Cortex of kidney (tissue), 1 donor: ENCODE measurements around the gene KRTAP3-2.

ENCODE experiments used
- DNase-seq: peaks from one replicate; lab custom pipeline; 2025; lab: John Stamatoyannopoulos, UW

KRTAP3-2 gene

DNA sequence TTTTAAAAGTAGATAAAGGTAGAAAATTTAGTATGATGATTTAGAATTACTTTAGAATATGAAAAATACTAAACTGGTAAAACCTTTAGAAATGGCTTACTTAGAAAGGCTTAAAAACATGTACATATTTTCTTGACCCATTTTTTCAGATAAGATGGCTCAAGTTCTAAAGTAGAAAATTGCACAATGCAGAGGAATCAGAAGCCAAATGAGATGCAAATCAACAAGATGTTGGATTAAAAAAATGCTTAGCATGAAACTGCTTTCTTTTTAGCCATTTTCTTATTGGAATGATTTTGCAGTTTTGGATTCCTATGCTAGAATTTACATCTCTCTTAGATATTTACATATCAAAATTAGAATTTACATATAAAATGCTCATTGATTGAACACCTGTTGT, 10.7 kb upstream of the KRTAP3-2 start:
- DNase-seq: no peak

- DNase-seq: no peak
These were observed 10.2 kb upstream of the KRTAP3-2 start for GRCh38 chr17:41009936-41010335.

GRCh38 chr17:41009301-41009760, 9.6 kb upstream of the KRTAP3-2 start:
- DNase-seq: no peak

DNA sequence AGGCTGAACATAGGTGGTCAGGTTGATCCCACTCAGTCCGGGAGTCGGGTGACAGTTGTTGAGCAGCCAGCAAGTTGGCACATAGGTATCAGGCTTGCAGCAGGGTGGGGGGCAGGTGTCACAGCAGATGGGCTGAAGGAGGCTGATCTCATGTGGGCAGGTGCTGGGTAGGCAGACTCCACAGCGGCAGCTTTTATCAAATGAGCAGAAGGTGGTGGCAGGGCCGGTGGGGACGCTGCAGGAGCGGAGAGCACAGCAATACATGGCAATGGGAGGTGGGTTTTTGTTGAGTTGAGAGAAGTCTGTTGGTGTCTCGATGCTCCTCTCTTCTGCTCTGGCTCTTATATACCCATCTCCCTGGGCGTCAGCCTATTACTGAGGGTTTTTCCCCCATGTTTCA, 9.1 kb upstream of the KRTAP3-2 start, which contains the start of gene KRTAP3-1:
Gene KRTAP3-1 (minus strand): TSS at position 318 of the 400 bp plus-strand sequence. CDS start 54 bp downstream, at position 264.
- DNase-seq: no peak

DNA sequence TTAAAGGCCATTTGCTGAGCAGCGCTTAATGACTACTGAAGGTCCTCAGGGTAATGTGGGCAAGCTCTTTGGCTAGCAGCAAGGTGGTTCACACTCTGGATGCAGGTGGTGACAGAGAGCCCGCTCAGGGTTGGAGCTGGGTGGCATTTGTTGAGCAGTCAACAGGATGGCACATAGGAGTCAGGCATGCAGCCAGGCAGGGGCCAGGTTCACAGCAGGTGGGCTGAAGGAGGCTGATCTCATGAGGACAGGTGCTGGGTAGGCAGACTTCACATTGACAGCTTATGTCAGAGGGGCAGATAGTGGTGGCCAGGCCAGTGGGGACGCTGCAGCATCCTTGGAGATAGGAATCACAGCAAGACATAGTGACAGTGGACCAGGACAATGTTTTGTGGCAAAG, 4.7 kb upstream of the KRTAP3-2 start:
- no peak for DNase-seq

- DNase-seq: no peak
These were observed 4.2 kb upstream of the KRTAP3-2 start for GRCh38 chr17:41003926-41004325.

- no peak for DNase-seq
These were observed 3.1 kb upstream of the KRTAP3-2 start for GRCh38 chr17:41002814-41003213.

GRCh38 chr17:41001795-41002194, 2.1 kb upstream of the KRTAP3-2 start:
- DNase-seq: no peak

GRCh38 chr17:40997361-40997760, 2.3 kb downstream of the KRTAP3-2 start:
- DNase-seq: no peak

DNA sequence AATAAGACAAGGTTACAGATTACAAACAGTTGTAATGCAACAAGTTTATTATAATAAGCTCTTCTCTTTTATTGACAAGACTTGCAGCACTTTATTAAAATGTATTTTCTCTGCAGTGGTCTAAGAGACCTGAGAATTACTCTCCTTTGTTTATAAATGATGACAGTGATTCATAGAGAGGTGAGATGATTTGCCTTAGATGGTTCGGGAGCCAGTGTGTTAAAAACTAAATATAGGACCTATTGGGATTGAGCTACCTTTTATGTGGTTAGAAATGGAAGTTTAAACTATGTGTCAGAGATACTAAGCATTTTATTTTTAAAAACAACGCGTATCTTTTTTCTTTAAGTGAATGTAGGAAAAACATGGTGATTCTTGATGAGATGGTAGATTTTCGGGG, 2.9 kb downstream of the KRTAP3-2 start:
- no peak for DNase-seq

- DNase-seq: no peak
These were observed 4.6 kb downstream of the KRTAP3-2 start for GRCh38 chr17:40995116-40995515.

DNA sequence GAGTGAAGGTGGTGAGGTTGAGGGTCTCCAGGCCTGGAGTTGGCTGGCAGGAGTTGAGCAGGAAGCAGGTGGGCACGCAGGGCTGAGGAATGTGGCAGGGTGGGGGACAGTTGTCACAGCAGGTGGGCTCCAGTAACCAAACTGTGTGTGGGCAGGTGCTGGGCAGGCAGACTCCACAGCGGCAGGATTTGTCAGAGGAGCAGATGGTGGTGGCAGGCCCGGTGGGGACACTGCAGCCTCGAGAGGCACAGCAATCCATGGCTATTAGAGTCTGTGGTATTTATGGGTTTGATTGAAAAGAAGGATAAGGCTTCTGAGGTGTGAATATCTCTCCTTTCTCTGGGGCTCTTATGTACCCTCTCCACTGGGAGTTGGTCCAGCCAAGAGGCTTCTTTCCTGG, 5.9 kb downstream of the KRTAP3-2 start, which contains the start of gene KRTAP3-3:
Gene KRTAP3-3 (minus strand): TSS at position 326 of the 400 bp plus-strand sequence. CDS start 67 bp downstream, at position 259.
- no peak for DNase-seq

DNA sequence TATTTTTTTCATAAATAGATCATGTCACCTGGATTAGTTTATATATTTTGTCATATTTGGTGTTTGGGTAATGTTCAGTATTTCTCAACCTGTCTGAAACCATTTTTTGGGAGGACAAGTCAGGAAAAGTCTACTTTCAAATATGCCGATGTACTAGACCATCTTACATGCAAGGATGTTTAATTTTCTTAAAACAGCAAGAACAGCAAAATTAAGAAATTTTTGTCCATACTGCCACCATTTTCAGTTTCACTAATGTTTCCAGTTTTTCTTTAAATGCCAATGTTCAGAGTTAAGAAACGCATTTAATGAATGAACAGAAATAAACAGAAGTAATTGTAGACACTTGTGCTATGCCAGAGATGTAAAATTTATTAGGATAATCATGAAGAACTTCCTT, 6.6 kb downstream of the KRTAP3-2 start:
- no peak for DNase-seq

DNA sequence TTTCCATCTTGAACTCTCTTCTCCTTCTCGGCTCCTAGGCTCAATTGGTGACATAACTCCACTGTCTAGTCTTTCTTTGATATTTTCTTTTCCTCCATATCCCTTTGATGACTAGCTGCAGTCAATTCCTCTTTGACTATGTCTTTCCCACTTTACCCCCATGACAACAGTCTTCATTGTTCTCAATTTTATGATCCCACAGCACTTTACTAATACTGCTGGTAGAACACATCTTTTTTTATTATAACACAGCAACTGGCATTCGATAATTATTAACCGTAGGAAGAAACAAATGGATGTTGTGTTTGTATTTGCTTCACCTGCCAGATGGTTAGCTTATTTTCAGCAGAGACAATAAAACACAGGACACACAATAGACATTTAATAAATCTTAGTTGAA, 7.0 kb downstream of the KRTAP3-2 start:
- no peak for DNase-seq

DNA sequence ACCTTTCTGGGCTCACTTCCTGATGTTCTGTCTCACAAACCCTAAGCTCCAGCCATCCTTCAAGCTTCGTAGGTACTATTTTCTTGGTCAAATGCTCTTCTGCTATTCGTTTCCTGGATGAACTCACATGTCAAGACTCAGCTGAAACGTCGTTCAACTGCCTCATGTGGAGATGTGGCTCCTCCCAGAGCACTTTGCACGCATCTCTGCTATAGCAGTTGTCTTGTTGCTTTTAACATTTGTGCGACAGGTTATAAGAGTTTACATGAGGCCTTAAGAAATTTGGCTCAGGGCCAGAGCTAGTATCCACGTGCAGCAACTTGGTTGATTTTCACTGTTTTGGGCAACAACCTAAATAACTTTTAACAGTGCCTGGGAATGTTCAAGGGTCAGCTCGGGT, 12.8 kb downstream of the KRTAP3-2 start:
- DNase-seq: no peak

- DNase-seq: no peak
These were observed 15.5 kb downstream of the KRTAP3-2 start, which contains the start of gene KRT40 for GRCh38 chr17:40984226-40984625. TSS of gene KRT40 (minus strand) at chr17:40984326. CDS start at chr17:40984273, 53 bp downstream.

GRCh38 chr17:40981115-40981514, 18.6 kb downstream of the KRTAP3-2 start:
- DNase-seq: no peak

- DNase-seq: no peak
These were observed 19.1 kb downstream of the KRTAP3-2 start for GRCh38 chr17:40980596-40980995.

DNA sequence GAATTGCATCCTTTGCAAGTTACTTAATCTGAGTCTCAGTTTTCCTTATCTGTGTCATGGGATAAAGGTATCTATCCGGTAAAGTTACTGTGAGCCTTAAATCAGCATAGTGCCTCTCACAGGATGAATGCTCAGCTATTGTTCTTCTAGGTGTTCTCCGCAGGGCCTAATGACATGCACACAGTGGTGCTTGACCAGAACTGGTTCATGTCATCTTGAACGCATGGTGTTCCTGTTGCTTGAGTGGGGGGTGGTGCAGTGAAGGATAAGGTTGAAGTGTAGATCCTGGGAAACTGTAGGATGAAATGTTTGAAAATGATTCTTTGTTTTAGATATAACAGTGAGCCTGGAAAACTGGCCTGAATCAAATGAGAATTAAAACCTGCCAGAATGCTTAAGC, 19.6 kb downstream of the KRTAP3-2 start:
- DNase-seq: no peak

GRCh38 chr17:40978575-40979151, 21.0 kb downstream of the KRTAP3-2 start:
- no peak for DNase-seq

DNA sequence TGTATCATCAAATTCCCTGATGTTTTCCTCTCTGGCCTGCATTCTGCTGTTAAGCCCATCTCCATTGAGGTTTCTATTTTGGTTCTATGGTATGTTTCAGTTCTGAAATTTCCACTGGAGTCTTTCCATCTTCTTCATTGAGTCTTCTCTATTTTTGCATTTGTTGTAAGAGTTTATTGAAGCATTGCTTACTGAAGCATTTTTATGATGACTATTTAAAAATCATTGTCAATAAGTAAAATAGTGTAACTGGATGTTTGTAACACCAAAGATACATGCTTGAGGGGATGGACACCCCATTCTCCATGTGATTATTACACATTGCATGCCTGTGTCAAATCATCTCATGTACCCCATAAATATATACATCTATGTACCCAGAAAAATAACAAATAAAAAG, 24.2 kb downstream of the KRTAP3-2 start:
- DNase-seq: no peak

- DNase-seq: no peak
These were observed 25.3 kb downstream of the KRTAP3-2 start for GRCh38 chr17:40974366-40974765.

DNA sequence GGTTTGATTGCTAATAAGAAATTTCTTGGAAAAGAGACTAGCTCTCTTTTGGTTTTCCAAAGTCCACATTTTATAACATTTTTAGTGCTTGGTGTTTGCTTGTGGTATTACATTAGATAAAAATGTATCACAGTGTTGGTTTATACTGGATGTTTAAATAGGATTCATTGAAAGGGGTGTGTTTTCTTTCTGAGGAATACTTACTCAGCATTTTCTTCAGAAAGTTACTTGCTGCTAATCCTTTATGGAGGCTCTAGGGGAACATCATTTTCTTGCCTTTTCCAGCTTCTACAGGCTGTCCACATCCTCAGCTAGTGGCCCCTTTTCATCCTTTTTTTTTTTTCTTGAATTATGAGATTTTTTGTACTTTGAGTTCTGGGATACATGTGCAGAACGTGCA, 32.1 kb downstream of the KRTAP3-2 start:
- DNase-seq: no peak

DNA sequence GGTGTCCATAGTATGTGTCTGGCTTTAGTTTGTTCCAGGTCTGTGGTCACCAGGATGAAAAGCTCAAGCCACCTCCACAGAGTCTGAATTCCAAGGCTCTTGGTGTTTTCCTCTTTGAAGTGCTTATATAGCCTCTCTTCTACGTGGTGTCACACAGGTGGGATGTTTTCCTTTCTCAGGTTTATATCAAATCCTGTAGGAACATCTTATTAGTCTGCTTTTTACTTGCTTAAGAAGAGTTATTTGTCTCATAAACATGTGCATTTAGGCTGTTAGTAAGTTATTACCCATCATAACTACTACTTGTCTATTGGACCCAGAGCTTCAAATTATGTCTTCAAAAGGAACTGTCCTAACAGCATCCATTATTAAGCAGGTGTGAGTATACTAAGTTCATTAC, 32.9 kb downstream of the KRTAP3-2 start, which contains the start of gene KRT39:
Gene KRT39 (minus strand): TSS at position 101 of the 400 bp plus-strand sequence. CDS start 92 bp downstream, at position 9.
- DNase-seq: no peak
